ENCODE results near the gene SF3A1.

Gene SF3A1

GRCh38 chr22:30392661-30393321 is 36.1 kb upstream of the SF3A1 start:
- ChIA-PET POLR2A (interaction anchor here (0.6 to 1.2 kb wide), 2 partner anchors 36 to 104 kb away, joined by 3 to 5 read pairs; partner anchors contain the start of genes CCDC157 and SF3A1), CTCF (interaction anchor here (1.0 to 1.1 kb wide), 2 partner anchors 31 to 105 kb away, joined by 3 read pairs; no protein-coding TSS in a partner anchor)
- no peak for DNase-seq (ENCODE audit: extremely low spot score)
- TF ChIP-seq ELF4 (IDR thresholded peaks at IDR 0.05) (no peak), FOXK2 (IDR thresholded peaks at IDR 0.05) (no peak), FOXM1 (IDR thresholded peaks at IDR 0.05; ENCODE audit: borderline replicate concordance) (no peak), SUZ12 (IDR thresholded peaks at IDR 0.05) (no peak), PKNOX1 (IDR thresholded peaks at IDR 0.05) (no peak), BHLHE40 (IDR thresholded peaks at IDR 0.05; ENCODE audit: borderline replicate concordance) (no peak), NFRKB (IDR thresholded peaks at IDR 0.05) (no peak), TARDBP (IDR thresholded peaks at IDR 0.05) (no peak), HDGF (IDR thresholded peaks at IDR 0.05; ENCODE audit: borderline replicate concordance) (no peak), SP1 (IDR thresholded peaks at IDR 0.05) (no peak), FOXA1 (IDR thresholded peaks at IDR 0.05) (no peak), ZNF384 (IDR thresholded peaks at IDR 0.05) (no peak), L3MBTL2 (conservative IDR thresholded peaks at IDR 0.05) (no peak), LEF1 (IDR thresholded peaks at IDR 0.05; ENCODE audit: borderline replicate concordance) (no peak), CTBP1 (IDR thresholded peaks at IDR 0.05; ENCODE audit: borderline replicate concordance) (no peak), ARNT (IDR thresholded peaks at IDR 0.05) (no peak)

- POLR2A ChIA-PET = interaction anchor here (1.4 to 2.3 kb wide), 2 partner anchors 31 to 33 kb away, joined by 3 to 8 read pairs; no protein-coding TSS in a partner anchor
- CTCF ChIA-PET = no interaction called here
- peak; percentile 55 for DNase-seq (ENCODE audit: extremely low spot score)
- TF ChIP-seq FOXA1 (IDR thresholded peaks at IDR 0.05) = no peak
- peak; percentile 49; the same call in 1 of the 2 replicates for TF ChIP-seq FOXM1 (IDR thresholded peaks at IDR 0.05; ENCODE audit: borderline replicate concordance)
Observed at GRCh38 chr22:30390974-30391691, 34.4 kb upstream of the SF3A1 start.

- CTCF ChIA-PET = interaction anchor here (0.6 to 3.5 kb wide), 9 partner anchors 8 to 99 kb away, joined by 3 to 24 read pairs (median 4); partner anchors contain the start of genes CASTOR1, CCDC157, SEC14L2 and SF3A1
- POLR2A ChIA-PET = interaction anchor here (0.6 to 1.0 kb wide), 14 partner anchors 12 to 126 kb away, joined by 3 to 8 read pairs (median 4); partner anchors contain the start of genes CCDC157, SF3A1 and TBC1D10A
- TF ChIP-seq ZNF384 (IDR thresholded peaks at IDR 0.05) (no peak), FOXM1 (IDR thresholded peaks at IDR 0.05; ENCODE audit: borderline replicate concordance) (0 out of 2 replicates have a peak, but pooled peaks have one; percentile 32), FOXA1 (IDR thresholded peaks at IDR 0.05) (no peak), SUZ12 (IDR thresholded peaks at IDR 0.05) (no peak), PKNOX1 (IDR thresholded peaks at IDR 0.05) (no peak), SP1 (IDR thresholded peaks at IDR 0.05) (no peak), BHLHE40 (IDR thresholded peaks at IDR 0.05; ENCODE audit: borderline replicate concordance) (no peak), LEF1 (IDR thresholded peaks at IDR 0.05; ENCODE audit: borderline replicate concordance) (no peak), CTBP1 (IDR thresholded peaks at IDR 0.05; ENCODE audit: borderline replicate concordance) (no peak), ARNT (IDR thresholded peaks at IDR 0.05) (peak; percentile 73), ELF4 (IDR thresholded peaks at IDR 0.05) (no peak)
- DNase-seq (ENCODE audit: extremely low spot score) = peak; percentile 99
Observed at GRCh38 chr22:30386960-30387827, 30.5 kb upstream of the SF3A1 start, which contains the start of gene RNF215. TSS of gene RNF215 (minus strand) at chr22:30387411. CDS start at chr22:30387313, 98 bp downstream.

GRCh38 chr22:30386608-30386959 is 29.9 kb upstream of the SF3A1 start:
- CTCF ChIA-PET = interaction anchor here (1.3 kb wide), 1 partner anchor 99 kb away, joined by 9 read pairs; no protein-coding TSS in a partner anchor
- DNase-seq (ENCODE audit: extremely low spot score) = no peak
- POLR2A ChIA-PET = interaction anchor here (1.3 to 1.4 kb wide), 2 partner anchors 30 to 98 kb away, joined by 4 to 10 read pairs; partner anchors contain the start of genes CCDC157 and SF3A1
- TF ChIP-seq LEF1 (IDR thresholded peaks at IDR 0.05; ENCODE audit: borderline replicate concordance) (no peak), HDGF (IDR thresholded peaks at IDR 0.05; ENCODE audit: borderline replicate concordance) (0 out of 2 replicates have a peak, but pooled peaks have one; percentile 59)

- no peak for TF ChIP-seq LEF1 (IDR thresholded peaks at IDR 0.05; ENCODE audit: borderline replicate concordance)
- TF ChIP-seq CTBP1 (IDR thresholded peaks at IDR 0.05; ENCODE audit: borderline replicate concordance) = no peak
- TF ChIP-seq ZNF384 (IDR thresholded peaks at IDR 0.05) = no peak
- no peak for TF ChIP-seq FOXA1 (IDR thresholded peaks at IDR 0.05)
- TF ChIP-seq ARNT (IDR thresholded peaks at IDR 0.05) = no peak
- TF ChIP-seq ELF4 (IDR thresholded peaks at IDR 0.05) = no peak
- no peak for TF ChIP-seq BHLHE40 (IDR thresholded peaks at IDR 0.05; ENCODE audit: borderline replicate concordance)
- no peak for TF ChIP-seq L3MBTL2 (conservative IDR thresholded peaks at IDR 0.05)
- TF ChIP-seq SUZ12 (IDR thresholded peaks at IDR 0.05) = no peak
- TF ChIP-seq SP1 (IDR thresholded peaks at IDR 0.05) = no peak
- no peak for TF ChIP-seq TARDBP (IDR thresholded peaks at IDR 0.05)
- no peak for TF ChIP-seq HDGF (IDR thresholded peaks at IDR 0.05; ENCODE audit: borderline replicate concordance)
- no peak for TF ChIP-seq NFRKB (IDR thresholded peaks at IDR 0.05)
- POLR2A ChIA-PET = interaction anchor here (0.8 to 1.6 kb wide), 4 partner anchors 29 to 98 kb away, joined by 3 to 10 read pairs (median 5); partner anchors contain the start of genes CCDC157, SF3A1 and TBC1D10A
- CTCF ChIA-PET = interaction anchor here (1.1 to 1.3 kb wide), 2 partner anchors 38 to 98 kb away, joined by 3 to 9 read pairs; no protein-coding TSS in a partner anchor
- DNase-seq (ENCODE audit: extremely low spot score) = no peak
Observed at GRCh38 chr22:30385942-30386341, 29.2 kb upstream of the SF3A1 start.
